ENCODE data around the gene TXNDC16. TPM values are rescaled to one million over a fixed set of nuclear protein-coding genes. Genes with fewer than 3 reads are reported as not detected.

TXNDC16 gene
- total RNA-seq, 3 donors from 2014 or later, result 8.6 to 10.3 (median 9.7) TPM

DNA sequence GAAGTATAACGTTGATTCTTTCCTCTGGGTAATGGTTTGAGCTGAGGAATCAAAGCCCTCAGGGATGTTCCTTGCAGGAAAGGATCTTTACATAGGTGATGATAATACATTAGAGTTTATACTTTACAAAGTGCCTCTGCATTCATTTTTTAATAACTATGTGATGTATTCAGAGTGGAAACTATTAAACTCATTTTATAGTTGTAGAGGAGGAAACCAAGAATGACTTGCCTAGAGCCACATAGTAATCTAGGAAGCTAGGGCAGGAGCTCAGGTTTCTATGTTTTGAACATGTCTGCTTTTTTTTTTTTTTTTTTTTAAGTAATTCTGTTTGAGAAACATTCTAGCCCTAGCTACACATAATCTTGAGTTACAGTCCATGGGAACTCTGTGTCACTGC, 117.3 kb downstream of the TXNDC16 start:
- H3K4me3 ChIP-seq, result no peak overlapping the region
- no peaks in the 10 kb centered on the region for H3K36me3 ChIP-seq (ENCODE audit: low read depth)
- intact Hi-C loops (cut with DNase I, micrococcal nuclease), result no loop called here
- H3K9me3 ChIP-seq, result no peaks in the 10 kb centered on the region
- ATAC-seq, result no peak
- no peaks in the 10 kb centered on the region for H3K4me1 ChIP-seq (ENCODE audit: low read depth)
- TF ChIP-seq CTCF (IDR thresholded peaks at IDR 0.05), result no peak
- no peak for DNase-seq

DNA sequence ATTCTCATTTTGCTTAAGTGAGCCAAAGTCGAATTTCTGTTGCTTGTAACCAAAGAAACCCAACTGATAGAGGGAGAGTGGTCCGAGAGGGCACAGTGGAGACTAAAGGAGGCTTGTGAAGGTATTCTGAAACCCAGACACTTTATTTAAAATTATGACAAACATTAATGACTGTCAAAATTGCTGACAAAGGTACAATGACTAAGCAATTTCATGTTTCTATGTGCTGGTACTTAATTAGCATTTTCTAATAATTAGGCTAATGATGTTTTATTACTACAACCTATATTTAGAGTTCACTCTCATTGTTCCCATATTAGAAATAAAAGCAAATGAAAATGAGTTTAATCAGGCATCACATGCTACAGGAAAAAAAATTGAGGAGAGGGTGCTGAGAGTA, 121.8 kb downstream of the TXNDC16 start:
- intact Hi-C loops (cut with DNase I, micrococcal nuclease), result no loop called here
- H3K36me3 ChIP-seq (ENCODE audit: low read depth), result no peaks in the 10 kb centered on the region
- DNase-seq (no peak), ATAC-seq (no peak)
- TF ChIP-seq CTCF (IDR thresholded peaks at IDR 0.05), result no peak
- H3K9me3 ChIP-seq, result no peaks in the 10 kb centered on the region
- no peak overlapping the region for H3K4me3 ChIP-seq
- H3K4me1 ChIP-seq (ENCODE audit: low read depth), result no peaks in the 10 kb centered on the region

DNA sequence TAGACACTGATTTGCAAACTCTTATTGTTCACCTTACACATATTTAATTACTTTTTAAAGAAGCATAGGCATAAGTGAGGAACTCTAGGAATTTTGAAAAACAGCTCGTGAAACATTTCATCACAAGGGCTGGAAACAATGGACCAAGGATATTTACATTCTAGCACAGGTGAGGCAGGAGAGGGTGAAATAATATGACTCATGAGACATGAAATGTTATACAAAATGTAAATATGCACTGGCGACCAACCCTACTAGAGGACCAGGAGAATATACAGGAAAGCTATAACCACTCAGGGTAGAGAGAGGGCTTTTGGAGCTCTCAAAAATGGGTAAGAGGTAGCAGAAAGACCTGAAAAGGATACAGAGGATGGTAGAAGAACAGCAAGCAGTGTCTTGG, 122.9 kb downstream of the TXNDC16 start:
- intact Hi-C loops (cut with DNase I, micrococcal nuclease), result no loop called here
- no peaks in the 10 kb centered on the region for H3K4me1 ChIP-seq (ENCODE audit: low read depth)
- H3K9me3 ChIP-seq, result no peaks in the 10 kb centered on the region
- no peak for TF ChIP-seq CTCF (IDR thresholded peaks at IDR 0.05)
- no peak for DNase-seq
- no peaks in the 10 kb centered on the region for H3K36me3 ChIP-seq (ENCODE audit: low read depth)
- H3K4me3 ChIP-seq, result no peak overlapping the region
- no peak for ATAC-seq

DNA sequence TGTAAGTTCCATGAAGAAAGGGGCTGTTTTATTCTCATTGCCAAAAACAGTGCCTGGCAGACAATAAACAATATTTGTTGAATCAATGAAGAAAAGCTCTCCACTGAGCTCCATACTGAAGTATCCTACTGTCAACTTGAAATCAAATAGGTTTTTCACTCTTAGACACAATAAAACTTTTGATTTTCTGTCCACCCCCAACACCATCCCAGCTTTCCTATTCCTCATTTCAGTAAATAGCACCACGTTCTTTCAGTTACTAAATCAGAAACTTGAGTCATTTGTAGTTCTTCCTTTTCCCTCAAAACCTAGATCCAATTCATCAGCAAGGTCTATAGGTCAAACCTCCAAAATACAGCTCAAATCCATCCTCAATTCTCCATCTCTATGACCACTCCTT, 124.8 kb downstream of the TXNDC16 start:
- H3K9me3 ChIP-seq, result no peaks in the 10 kb centered on the region
- ATAC-seq (no peak), DNase-seq (no peak)
- no peak overlapping the region for H3K4me3 ChIP-seq
- H3K36me3 ChIP-seq (ENCODE audit: low read depth), result no peaks in the 10 kb centered on the region
- TF ChIP-seq CTCF (IDR thresholded peaks at IDR 0.05), result no peak
- H3K4me1 ChIP-seq (ENCODE audit: low read depth), result no peaks in the 10 kb centered on the region
- intact Hi-C loops (cut with DNase I, micrococcal nuclease), result no loop called here

DNA sequence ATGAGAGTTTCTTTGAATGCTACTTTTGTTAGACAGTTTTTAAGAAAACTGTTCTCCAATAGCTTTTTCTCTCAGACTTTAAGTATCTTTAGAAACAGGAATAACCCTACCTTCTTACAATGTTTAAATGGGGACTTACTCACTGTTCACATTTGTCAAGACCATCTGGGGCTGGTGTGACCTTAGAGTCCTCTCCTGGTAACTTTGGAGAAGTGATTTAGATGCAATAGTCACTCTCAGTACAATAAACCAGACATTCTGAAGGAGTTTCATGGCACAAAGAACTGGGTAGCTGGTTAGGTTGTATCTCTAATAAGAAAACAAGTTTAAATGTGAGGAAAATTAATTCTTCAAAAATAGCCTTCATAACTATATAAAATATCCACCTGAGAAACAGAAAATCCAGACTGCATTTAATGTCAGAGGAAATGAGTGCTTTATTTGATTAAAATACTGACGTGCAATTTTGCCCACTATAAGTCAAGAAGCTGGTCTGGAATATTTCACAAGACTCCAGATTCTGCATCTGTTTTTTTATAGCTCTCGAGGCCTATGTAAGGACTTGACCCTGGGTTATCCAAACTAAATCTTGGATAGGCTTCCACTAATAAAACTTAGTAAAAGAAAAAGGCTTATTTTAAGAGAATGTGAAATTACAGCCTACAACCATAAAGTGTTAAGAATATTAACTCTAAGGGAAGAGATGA, 129.5 kb downstream of the TXNDC16 start:
- H3K36me3 ChIP-seq (ENCODE audit: low read depth), result no peaks in the 10 kb centered on the region
- ATAC-seq, result no peak
- H3K4me1 ChIP-seq (ENCODE audit: low read depth), result no peaks in the 10 kb centered on the region
- H3K4me3 ChIP-seq, result no peak overlapping the region
- no peaks in the 10 kb centered on the region for H3K9me3 ChIP-seq
- no peak for DNase-seq
- intact Hi-C loops (cut with DNase I, micrococcal nuclease), result no loop called here
- TF ChIP-seq CTCF (IDR thresholded peaks at IDR 0.05), result no peak

- intact Hi-C loops (cut with DNase I, micrococcal nuclease), result no loop called here
- no peak for ATAC-seq
Observed at GRCh38 chr14:52417139-52417538, 135.2 kb downstream of the TXNDC16 start.

More at GRCh38 chr14:52417139-52417538, 135.2 kb downstream of the TXNDC16 start:
- H3K36me3 ChIP-seq (ENCODE audit: low read depth), result no peaks in the 10 kb centered on the region
- H3K9me3 ChIP-seq, result no peaks in the 10 kb centered on the region
- no peaks in the 10 kb centered on the region for H3K4me1 ChIP-seq (ENCODE audit: low read depth)
- no peak overlapping the region for H3K4me3 ChIP-seq
- no peak for TF ChIP-seq CTCF (IDR thresholded peaks at IDR 0.05)
- no peak for DNase-seq
